ENCODE measurements around the gene ANK2. TPM values are rescaled to one million over a fixed set of nuclear protein-coding genes. Genes with fewer than 3 reads are reported as not detected.

The ANK2 gene
- total RNA-seq, 6 donors from 2014 or later, result 4.2 to 23.3 (median 8.5) TPM

DNA sequence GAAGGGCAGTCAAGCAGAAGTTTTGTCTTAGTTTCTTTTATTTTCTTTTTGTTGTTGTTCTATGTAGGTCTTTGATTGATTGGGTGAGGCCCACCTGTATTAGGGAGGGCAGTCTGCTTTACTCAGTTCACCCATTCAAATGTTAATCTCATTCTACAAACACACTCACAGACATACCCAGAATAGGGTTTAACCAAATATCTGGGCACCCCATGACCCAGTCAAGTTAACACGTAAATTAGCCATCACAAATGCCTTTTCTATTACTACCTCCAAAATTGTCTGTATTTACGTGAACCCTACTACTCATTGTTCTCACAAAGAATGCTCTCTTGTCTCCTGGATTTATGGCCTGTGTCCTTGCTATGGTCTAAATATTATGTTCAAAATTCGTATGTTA, 339.7 kb downstream of the ANK2 start:
- Histone ChIP-seq H3K27ac (no peak overlapping the region), H3K4me1 (peaks cover 0 to 3% (median under 1%) of the 10 kb centered on the region in 4 donors), H3K27me3 (no peaks in the 10 kb centered on the region), H3K4me3 (no peak overlapping the region), H3K9me3 (no peaks in the 10 kb centered on the region), H3K36me3 (no peaks in the 10 kb centered on the region)
- DNase-seq (no peak), ATAC-seq (ENCODE audit: low FRiP score in 2 of 2) (no peak)
- WGBS, 2 donors, result 94 to 96% methylated on average over 3 of the region's 3 CpGs
- TF ChIP-seq EP300 (IDR thresholded peaks at IDR 0.05) (no peak), POLR2AphosphoS5 (IDR thresholded peaks at IDR 0.05) (no peak), POLR2A (IDR thresholded peaks at IDR 0.05) (no peak)
- TF ChIP-seq, protein P1, sequence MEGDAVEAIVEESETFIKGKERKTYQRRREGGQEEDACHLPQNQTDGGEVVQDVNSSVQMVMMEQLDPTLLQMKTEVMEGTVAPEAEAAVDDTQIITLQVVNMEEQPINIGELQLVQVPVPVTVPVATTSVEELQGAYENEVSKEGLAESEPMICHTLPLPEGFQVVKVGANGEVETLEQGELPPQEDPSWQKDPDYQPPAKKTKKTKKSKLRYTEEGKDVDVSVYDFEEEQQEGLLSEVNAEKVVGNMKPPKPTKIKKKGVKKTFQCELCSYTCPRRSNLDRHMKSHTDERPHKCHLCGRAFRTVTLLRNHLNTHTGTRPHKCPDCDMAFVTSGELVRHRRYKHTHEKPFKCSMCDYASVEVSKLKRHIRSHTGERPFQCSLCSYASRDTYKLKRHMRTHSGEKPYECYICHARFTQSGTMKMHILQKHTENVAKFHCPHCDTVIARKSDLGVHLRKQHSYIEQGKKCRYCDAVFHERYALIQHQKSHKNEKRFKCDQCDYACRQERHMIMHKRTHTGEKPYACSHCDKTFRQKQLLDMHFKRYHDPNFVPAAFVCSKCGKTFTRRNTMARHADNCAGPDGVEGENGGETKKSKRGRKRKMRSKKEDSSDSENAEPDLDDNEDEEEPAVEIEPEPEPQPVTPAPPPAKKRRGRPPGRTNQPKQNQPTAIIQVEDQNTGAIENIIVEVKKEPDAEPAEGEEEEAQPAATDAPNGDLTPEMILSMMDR (IDR thresholded peaks at IDR 0.05), result no peak

DNA sequence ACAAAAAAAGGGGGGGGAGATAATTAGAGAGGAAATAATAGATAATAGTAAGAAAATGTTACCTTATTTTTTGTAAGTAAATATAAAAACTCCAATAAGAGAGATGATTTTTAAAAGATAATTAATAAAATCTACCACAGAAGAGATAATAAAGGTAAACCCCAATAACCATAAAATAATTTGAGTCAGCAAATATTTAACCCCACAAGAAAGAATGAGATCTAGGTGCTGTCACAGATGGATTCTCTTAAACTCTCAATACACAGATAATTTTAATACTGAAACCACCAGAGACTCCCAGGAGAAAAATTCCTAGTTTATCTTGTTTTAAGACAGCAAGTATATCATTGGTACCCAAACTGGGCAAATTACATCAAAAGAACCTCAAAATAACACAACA, 341.4 kb downstream of the ANK2 start:
- Histone ChIP-seq H3K4me1 (peaks cover 0 to 4% (median 0%) of the 10 kb centered on the region in 4 donors), H3K27me3 (no peaks in the 10 kb centered on the region), H3K36me3 (no peaks in the 10 kb centered on the region), H3K4me3 (no peak overlapping the region), H3K27ac (no peak overlapping the region), H3K9me3 (no peaks in the 10 kb centered on the region)
- TF ChIP-seq POLR2AphosphoS5 (IDR thresholded peaks at IDR 0.05) (no peak), EP300 (IDR thresholded peaks at IDR 0.05) (no peak), POLR2A (IDR thresholded peaks at IDR 0.05) (no peak)
- TF ChIP-seq, protein P1 (IDR thresholded peaks at IDR 0.05), result no peak
- DNase-seq (no peak), ATAC-seq (ENCODE audit: low FRiP score in 2 of 2) (no peak)

DNA sequence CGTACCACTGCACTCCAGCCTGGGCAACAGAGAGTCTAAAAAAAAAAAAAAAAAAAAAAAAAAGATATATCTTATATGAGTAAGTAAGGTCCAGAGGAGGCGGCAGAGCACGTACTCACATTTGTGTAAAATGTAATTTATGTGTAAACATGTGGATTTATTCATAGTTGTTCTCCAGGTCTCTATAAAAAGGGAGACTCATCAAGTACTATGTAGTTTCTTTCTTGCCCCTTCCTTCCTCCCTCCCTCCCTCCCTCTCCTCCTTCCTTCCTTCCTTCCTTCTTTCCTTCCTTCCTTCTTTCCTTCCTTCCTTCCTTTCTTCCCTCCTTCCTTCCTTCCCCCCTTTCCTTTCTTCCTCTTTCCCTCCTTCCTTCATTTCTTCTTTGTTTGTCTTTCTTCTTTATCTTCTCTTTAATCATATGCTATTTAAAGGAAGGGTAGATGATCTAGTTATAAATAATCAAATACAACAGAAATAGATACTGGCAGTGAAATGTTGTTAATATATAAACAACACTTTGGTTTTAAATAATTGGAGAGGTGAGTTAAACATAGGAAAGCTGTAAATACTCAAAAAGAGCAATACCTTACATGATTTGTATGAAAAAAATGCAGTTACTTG, 344.8 kb downstream of the ANK2 start:
- DNase-seq (no peak), ATAC-seq (ENCODE audit: low FRiP score in 2 of 2) (no peak)
- no peaks in the 10 kb centered on the region for H3K27me3 ChIP-seq
- H3K4me3 ChIP-seq, result no peak overlapping the region
- 68 to 70% methylated on average over 3 of the region's 3 CpGs for WGBS, 2 donors
- no peaks in the 10 kb centered on the region for H3K36me3 ChIP-seq
- H3K9me3 ChIP-seq, result no peaks in the 10 kb centered on the region
- TF ChIP-seq, protein P1 (IDR thresholded peaks at IDR 0.05), result no peak
- H3K4me1 ChIP-seq, result peaks cover 0 to 4% (median 0%) of the 10 kb centered on the region in 4 donors
- no peak overlapping the region for H3K27ac ChIP-seq

DNA sequence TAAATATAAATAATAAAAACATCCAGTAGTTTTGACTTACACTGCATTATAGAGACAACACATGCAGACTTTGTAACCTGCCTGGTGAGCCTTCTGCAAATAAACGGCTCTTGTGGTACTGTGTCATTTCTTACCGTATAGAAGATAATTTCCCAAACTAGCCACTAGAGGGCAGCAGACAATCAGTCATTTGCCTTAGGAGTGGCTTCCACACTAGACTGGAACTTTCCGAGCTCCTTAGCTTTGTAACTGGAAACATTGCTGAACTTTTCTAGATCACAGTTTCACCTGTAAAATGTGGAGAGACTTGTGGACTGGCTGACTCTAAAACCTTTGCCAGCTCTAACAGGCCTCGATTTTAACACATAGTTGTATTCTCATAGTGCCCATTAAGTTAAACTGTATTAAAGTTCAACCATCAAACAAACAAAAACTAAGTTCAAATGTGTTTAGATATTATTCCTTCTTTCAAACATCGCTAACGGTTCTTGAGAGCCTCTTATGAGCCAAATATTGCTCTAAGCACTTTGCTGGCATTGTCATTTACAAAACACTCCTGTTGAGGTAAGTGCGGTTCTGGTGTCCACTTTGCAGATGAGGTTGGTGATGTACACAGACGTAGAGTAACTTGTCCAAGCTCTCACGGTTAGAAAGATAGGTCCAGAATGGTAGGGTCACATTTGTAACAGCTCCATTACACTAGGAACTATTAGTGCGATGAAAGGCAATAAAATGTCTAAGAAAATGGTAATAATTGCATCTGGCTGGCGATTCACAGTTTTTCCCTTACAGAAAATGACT, 345.5 kb downstream of the ANK2 start:
- TF ChIP-seq POLR2AphosphoS5 (IDR thresholded peaks at IDR 0.05), result no peak
- TF ChIP-seq EP300 (IDR thresholded peaks at IDR 0.05), result no peak
- no peak for TF ChIP-seq POLR2A (IDR thresholded peaks at IDR 0.05)
- TF ChIP-seq, protein P1 (IDR thresholded peaks at IDR 0.05), result peak; percentile 79 to 93 (median 88)
- no peaks in the 10 kb centered on the region for H3K27me3 ChIP-seq
- no peak overlapping the region for H3K4me3 ChIP-seq
- ATAC-seq (ENCODE audit: low FRiP score in 2 of 2) (peak; percentile 90 to 94), DNase-seq (peak in 1 of 2 donors; percentile 54)
- no peaks in the 10 kb centered on the region for H3K36me3 ChIP-seq
- peak overlapping the region in 1 of 4 donors; percentile 61 for H3K27ac ChIP-seq
- 45 to 54% methylated on average over 11 of the region's 11 CpGs for WGBS, 2 donors
- H3K4me1 ChIP-seq, result peaks cover 0 to 4% (median 0%) of the 10 kb centered on the region in 4 donors
- H3K9me3 ChIP-seq, result no peaks in the 10 kb centered on the region

Measured in upper lobe of left lung (tissue), 6 donors.